Keratinocyte (primary cell): ENCODE data around the gene CENPA.

Experiments used
- CTCF ChIP-seq, 3 experiments: IDR thresholded peaks in 1 of 3; conservative IDR thresholded peaks in 1 of 3; optimal IDR thresholded peaks in 1 of 3; 2 replicates in 2 of 3; 3 replicates in 1 of 3; pipeline versions ENCODE3 to v1.5.1; 2011; ENCODE audit warnings: low read length in 3 of 3, mild to moderate bottlenecking in 3 of 3, moderate library complexity in 2 of 3, control low read depth in 1 of 3, inconsistent platforms in 1 of 3; ENCODE audit not compliant: insufficient read depth in 2 of 3; ENCODE audit errors: extremely low read depth in 1 of 3
- EZH2 ChIP-seq: IDR thresholded peaks from one replicate; pipeline ENCODE4 v1.6.1; 2012; ENCODE audit warnings: inconsistent platforms, mild to moderate bottlenecking, low read length, moderate library complexity

GRCh38 chr2:26809876-26810577 is 24.2 kb downstream of the CENPA start:
- TF ChIP-seq EZH2 (no peak), CTCF (optimal IDR thresholded peaks at IDR 0.05 in 1 of 3, IDR thresholded peaks at IDR 0.05 in 1 of 3, conservative IDR thresholded peaks at IDR 0.05 in 1 of 3; ENCODE audit: extremely low read depth in 1 of 3, insufficient read depth in 2 of 3, low read length in 3 of 3) (no peak)
